GM06990 (cell line): Measurements from ENCODE around the gene L3MBTL4.

ENCODE experiments used
- DNase-seq: peaks from one replicate; pipeline ENCODE4 v3.0.0-alpha.2; 2011; ENCODE audit not compliant: insufficient read length; ENCODE audit errors: extremely low read depth
- H3K27me3 ChIP-seq: replicated peaks from 2 replicates; pipeline ENCODE4 v1.6.0; 2011; ENCODE audit warnings: low read length; ENCODE audit not compliant: control insufficient read depth, insufficient read depth
- H3K36me3 ChIP-seq: 2 replicates; pipeline ENCODE4 v1.5.1; 2011; ENCODE audit warnings: low read length; ENCODE audit not compliant: control insufficient read depth, insufficient read depth
- H3K4me3 ChIP-seq: replicated peaks from 2 replicates; pipeline ENCODE4 v1.5.1; 2011; ENCODE audit warnings: low read depth, mild to moderate bottlenecking, control low read depth, low read length
- TF ChIP-seq, protein P1 (sequence below): IDR thresholded peaks from 2 replicates; pipeline ENCODE4 v1.5.1; 2011; ENCODE audit warnings: low read length, control low read depth, mild to moderate bottlenecking, inconsistent platforms; ENCODE audit not compliant: insufficient read depth, poor library complexity, severe bottlenecking

The L3MBTL4 gene

DNA sequence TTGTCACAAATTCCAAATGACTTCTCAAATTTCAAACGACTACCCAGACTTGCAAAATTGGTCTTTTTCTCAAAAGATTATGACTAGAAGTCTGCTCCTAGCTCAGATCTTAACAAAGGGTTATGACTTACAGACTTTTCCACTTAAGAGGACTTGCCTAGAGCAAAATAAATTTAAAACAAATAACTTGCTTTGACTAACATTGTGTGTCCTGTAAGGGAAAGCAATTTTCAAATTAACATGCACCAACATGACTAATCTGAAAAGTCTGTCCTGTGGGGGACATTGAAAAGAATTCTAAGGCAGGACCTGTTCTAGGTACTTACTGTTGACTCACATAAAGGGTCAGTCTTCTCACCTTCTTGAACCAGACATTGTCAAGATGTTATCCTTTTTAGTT is 465.9 kb downstream of the L3MBTL4 start:
- no peaks in the 10 kb centered on the region for H3K36me3 ChIP-seq
- H3K27me3 ChIP-seq, result no peaks in the 10 kb centered on the region
- DNase-seq, result no peak
- no peak overlapping the region for H3K4me3 ChIP-seq
- TF ChIP-seq, protein P1, sequence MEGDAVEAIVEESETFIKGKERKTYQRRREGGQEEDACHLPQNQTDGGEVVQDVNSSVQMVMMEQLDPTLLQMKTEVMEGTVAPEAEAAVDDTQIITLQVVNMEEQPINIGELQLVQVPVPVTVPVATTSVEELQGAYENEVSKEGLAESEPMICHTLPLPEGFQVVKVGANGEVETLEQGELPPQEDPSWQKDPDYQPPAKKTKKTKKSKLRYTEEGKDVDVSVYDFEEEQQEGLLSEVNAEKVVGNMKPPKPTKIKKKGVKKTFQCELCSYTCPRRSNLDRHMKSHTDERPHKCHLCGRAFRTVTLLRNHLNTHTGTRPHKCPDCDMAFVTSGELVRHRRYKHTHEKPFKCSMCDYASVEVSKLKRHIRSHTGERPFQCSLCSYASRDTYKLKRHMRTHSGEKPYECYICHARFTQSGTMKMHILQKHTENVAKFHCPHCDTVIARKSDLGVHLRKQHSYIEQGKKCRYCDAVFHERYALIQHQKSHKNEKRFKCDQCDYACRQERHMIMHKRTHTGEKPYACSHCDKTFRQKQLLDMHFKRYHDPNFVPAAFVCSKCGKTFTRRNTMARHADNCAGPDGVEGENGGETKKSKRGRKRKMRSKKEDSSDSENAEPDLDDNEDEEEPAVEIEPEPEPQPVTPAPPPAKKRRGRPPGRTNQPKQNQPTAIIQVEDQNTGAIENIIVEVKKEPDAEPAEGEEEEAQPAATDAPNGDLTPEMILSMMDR, result no peak

DNA sequence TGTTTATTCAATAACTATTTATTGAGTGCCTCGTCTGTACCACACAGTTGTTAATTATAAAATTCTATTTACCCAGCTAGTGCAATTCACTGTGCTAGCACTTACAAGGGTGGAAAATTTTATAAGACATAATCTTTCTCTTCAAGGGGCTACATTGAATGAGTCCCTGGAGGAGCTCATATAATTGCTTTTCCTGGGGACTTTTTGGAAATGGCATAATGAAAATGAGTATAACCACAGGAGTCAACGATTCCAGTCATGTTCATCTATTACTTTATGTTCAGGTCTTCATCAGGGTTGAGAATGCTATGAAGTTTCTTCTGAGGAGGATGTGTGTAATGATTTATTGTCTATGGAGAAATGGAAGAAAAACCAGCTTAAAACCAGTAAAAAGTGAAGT is 466.5 kb downstream of the L3MBTL4 start:
- DNase-seq, result no peak
- no peaks in the 10 kb centered on the region for H3K36me3 ChIP-seq
- H3K4me3 ChIP-seq, result no peak overlapping the region
- H3K27me3 ChIP-seq, result no peaks in the 10 kb centered on the region
- TF ChIP-seq, protein P1, result no peak

DNA sequence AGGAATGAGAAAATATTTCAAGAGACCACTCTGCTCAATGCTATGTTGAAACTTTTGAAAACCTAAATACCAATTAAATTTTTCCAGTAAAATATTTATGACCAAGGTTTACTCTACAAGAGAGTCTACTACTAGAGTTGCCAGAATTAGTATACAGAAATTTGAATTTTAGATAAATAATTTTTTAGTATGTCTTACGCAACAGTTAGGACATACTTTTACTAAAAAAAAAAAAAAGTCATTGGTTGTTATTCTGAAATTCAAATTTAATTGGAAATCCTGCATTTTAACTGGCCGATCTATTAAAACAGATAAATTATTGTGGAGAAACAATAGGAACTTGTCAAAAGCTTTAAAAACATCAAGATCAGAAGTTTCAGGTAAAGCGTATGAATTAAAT is 470.3 kb downstream of the L3MBTL4 start:
- no peak for DNase-seq
- Histone ChIP-seq H3K4me3 (no peak overlapping the region), H3K27me3 (no peaks in the 10 kb centered on the region), H3K36me3 (no peaks in the 10 kb centered on the region)
- TF ChIP-seq, protein P1, result no peak

DNA sequence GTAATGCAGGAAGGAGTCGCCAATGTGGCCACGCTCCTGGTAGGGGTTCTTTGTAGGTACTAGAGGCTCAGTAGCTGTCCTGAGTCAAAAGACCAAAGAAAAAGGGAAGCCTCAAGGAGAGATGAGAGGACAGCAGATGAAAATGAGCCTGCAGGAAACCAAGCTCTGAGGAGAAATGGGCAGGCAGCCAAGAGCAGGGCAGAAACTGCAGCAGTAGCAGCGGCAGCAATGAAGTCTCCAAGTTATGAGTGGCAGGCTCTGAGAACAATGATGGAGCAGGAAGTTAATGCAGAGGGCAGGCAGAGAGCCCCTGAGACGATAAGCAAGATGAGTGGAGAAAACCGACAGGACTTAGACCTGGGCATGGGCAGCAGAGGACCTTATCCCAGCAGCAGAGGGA is 471.2 kb downstream of the L3MBTL4 start:
- no peak for DNase-seq
- no peak overlapping the region for H3K4me3 ChIP-seq
- no peaks in the 10 kb centered on the region for H3K27me3 ChIP-seq
- no peaks in the 10 kb centered on the region for H3K36me3 ChIP-seq
- TF ChIP-seq, protein P1, result no peak

DNA sequence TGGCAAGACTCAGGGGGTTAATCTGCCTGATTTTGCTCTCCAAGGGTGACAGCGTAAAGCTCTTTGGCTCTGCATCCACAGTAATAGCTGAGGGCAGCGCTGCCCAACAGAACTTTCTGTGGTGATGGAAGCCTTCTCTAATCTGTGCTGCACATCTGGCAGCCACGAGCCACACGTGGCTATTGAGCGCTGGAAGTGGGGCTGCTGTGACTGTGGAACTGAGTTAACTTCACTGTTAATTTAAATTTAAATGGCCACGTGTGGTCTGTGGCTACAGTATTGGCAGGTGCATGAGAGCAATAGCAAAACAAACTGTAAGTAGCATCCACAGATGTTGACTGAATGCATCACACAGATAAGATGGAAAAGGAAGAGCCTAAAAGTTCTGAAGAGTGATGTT is 472.1 kb downstream of the L3MBTL4 start:
- TF ChIP-seq, protein P1, result no peak
- Histone ChIP-seq H3K36me3 (no peaks in the 10 kb centered on the region), H3K27me3 (no peaks in the 10 kb centered on the region), H3K4me3 (no peak overlapping the region)
- no peak for DNase-seq

DNA sequence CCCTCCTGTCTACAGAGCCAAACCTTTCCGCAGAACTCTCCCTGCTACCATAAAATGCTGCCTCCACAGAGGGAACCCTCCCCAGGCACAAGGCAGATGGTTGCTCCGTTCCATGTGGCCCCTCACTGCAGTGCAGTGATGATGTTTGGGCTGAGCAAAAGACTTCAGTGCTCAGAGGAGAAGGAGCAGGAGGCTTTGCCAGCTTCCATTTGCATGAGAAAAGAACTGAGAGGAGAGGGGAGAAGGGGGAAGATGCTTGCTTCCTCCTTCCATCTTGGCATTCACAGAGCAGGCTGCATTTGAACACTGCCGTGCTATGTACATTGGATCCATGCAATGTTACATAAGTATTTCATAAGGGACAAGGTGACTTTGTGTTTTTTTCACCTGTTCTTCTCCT is 472.8 kb downstream of the L3MBTL4 start:
- Histone ChIP-seq H3K4me3 (no peak overlapping the region), H3K36me3 (no peaks in the 10 kb centered on the region), H3K27me3 (no peaks in the 10 kb centered on the region)
- no peak for DNase-seq
- TF ChIP-seq, protein P1, result no peak
